ENCODE data around the gene HDHD5.

HDHD5 gene

GRCh38 chr22:17115236-17115635 lies 43.8 kb downstream of the HDHD5 start:
- TF ChIP-seq RARB (CRISPR knock-in tag; IDR thresholded peaks at IDR 0.05) (no peak), ESRRG (CRISPR knock-in tag; IDR thresholded peaks at IDR 0.05) (no peak), ISL1 (CRISPR knock-in tag; IDR thresholded peaks at IDR 0.05) (no peak), TOX (CRISPR knock-in tag; IDR thresholded peaks at IDR 0.05; ENCODE audit: borderline replicate concordance) (no peak)
- ATAC-seq = no peak

GRCh38 chr22:17114898-17115235 lies 44.2 kb downstream of the HDHD5 start:
- TF ChIP-seq TCF4 (CRISPR knock-in tag; IDR thresholded peaks at IDR 0.05; ENCODE audit: borderline replicate concordance) = no peak
- TF ChIP-seq PATZ1 (CRISPR knock-in tag; IDR thresholded peaks at IDR 0.05; ENCODE audit: borderline replicate concordance) = no peak
- no peak for TF ChIP-seq ZNF565 (CRISPR knock-in tag; conservative IDR thresholded peaks at IDR 0.05; ENCODE audit: low read depth)
- no peak for TF ChIP-seq SNAI2 (CRISPR knock-in tag; IDR thresholded peaks at IDR 0.05)
- no peak for TF ChIP-seq RARB (CRISPR knock-in tag; IDR thresholded peaks at IDR 0.05)
- TF ChIP-seq ESRRG (CRISPR knock-in tag; IDR thresholded peaks at IDR 0.05) = no peak
- no peak for TF ChIP-seq ARNTL (CRISPR knock-in tag; IDR thresholded peaks at IDR 0.05; ENCODE audit: borderline replicate concordance, low read depth)
- no peak for TF ChIP-seq CSRNP3 (CRISPR knock-in tag; IDR thresholded peaks at IDR 0.05)
- TF ChIP-seq ZNF70 (CRISPR knock-in tag; IDR thresholded peaks at IDR 0.05) = no peak
- no peak for TF ChIP-seq POU6F1 (CRISPR knock-in tag; IDR thresholded peaks at IDR 0.05; ENCODE audit: borderline replicate concordance, low read depth)
- TF ChIP-seq OSR1 (CRISPR knock-in tag; IDR thresholded peaks at IDR 0.05) = no peak
- no peak for TF ChIP-seq CSDC2 (CRISPR knock-in tag; IDR thresholded peaks at IDR 0.05)
- TF ChIP-seq ZC3H10 (CRISPR knock-in tag; IDR thresholded peaks at IDR 0.05) = no peak
- no peak for TF ChIP-seq TOX (CRISPR knock-in tag; IDR thresholded peaks at IDR 0.05; ENCODE audit: borderline replicate concordance)
- no peak for TF ChIP-seq ISL1 (CRISPR knock-in tag; IDR thresholded peaks at IDR 0.05)
- TF ChIP-seq ZFP3 (CRISPR knock-in tag; IDR thresholded peaks at IDR 0.05) = no peak
- no peak for TF ChIP-seq ZFP30 (CRISPR knock-in tag; IDR thresholded peaks at IDR 0.05)
- TF ChIP-seq ZNF8 (CRISPR knock-in tag; IDR thresholded peaks at IDR 0.05) = no peak
- no peak for TF ChIP-seq BACH2 (CRISPR knock-in tag; IDR thresholded peaks at IDR 0.05; ENCODE audit: borderline replicate concordance)

GRCh38 chr22:17114173-17114897 lies 44.7 kb downstream of the HDHD5 start:
- TF ChIP-seq CREB5 (CRISPR knock-in tag; IDR thresholded peaks at IDR 0.05; ENCODE audit: low read depth) (no peak), SNAI2 (CRISPR knock-in tag; IDR thresholded peaks at IDR 0.05) (no peak), ZFP3 (CRISPR knock-in tag; IDR thresholded peaks at IDR 0.05) (no peak), OSR1 (CRISPR knock-in tag; IDR thresholded peaks at IDR 0.05) (no peak), CSRNP3 (CRISPR knock-in tag; IDR thresholded peaks at IDR 0.05) (no peak), CSDC2 (CRISPR knock-in tag; IDR thresholded peaks at IDR 0.05) (no peak), GLIS3 (CRISPR knock-in tag; IDR thresholded peaks at IDR 0.05) (no peak)
- no peak for ATAC-seq

More at GRCh38 chr22:17114898-17115235, 44.2 kb downstream of the HDHD5 start:
- no peak for ATAC-seq
